ENCODE results near the gene TRPV5.
"Not testable (repeated sequence)": the region's sequence is repeated elsewhere in the genome, so short reads cannot be mapped to it uniquely, and the experiment has no call there.

Gene TRPV5

DNA sequence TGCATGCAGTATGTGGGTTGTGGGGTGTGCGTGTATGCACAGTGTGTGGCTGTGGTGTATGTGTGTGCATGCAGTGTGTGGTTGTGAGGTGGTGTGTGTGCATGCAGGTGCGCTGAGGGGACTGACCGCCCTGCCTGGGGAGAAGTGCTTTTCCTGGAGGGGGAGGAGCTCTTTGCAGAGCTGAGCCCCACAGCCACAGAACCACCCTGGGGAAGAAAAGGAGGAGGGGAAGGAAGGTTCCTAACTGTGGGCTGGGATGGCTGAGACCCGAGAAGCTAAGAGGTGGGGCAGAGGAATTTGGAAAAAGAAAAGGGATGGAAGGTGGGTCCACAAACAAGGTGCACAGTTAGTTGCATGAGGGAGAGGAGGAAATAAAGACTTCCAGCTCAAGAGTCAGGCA, at the start of gene TRPV5:
TRPV5 (minus strand) TSS at position 123 of the 400 bp plus-strand sequence. CDS start 287 bp downstream, outside the sequence.
- DNase-seq, result no peak

DNA sequence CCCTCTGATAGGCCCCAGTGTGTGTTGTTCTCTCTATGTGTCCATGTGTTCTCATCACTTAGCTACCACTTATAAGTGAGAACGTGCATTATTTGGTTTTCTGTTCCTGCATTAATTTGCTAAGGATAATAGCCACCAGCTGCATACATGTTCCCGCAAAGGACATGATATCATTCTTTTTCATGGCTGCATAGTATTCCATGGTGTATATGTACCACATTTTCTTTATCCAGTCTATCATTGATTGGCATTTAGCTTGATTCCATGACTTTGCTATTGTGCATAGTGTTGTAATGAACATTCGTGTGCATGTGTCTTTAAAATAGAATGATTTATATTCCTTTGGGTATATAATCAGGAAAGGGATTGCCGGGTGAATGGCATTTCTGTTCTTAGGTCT, 44.9 kb upstream of the TRPV5 start:
- not testable (repeated sequence) for DNase-seq

DNA sequence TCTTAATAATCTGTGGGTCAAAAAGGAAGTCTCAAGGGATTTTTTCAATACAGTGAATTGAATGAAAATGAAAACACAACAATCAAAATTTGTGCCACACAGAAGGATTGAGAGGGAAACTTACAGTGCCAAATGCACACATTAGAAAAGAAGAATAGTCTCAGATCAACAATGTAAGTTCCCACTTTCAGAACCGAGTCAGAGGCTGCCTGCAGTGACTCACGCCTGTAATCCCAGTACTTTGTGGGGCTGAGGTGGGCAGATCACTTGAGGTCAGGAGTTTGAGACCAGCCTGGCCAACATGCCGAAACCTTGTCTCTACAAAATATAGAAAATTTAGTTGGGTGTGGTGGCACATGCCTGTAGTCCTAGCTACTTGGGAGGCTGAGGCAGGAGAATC, 41.1 kb upstream of the TRPV5 start:
- no peak for DNase-seq

DNA sequence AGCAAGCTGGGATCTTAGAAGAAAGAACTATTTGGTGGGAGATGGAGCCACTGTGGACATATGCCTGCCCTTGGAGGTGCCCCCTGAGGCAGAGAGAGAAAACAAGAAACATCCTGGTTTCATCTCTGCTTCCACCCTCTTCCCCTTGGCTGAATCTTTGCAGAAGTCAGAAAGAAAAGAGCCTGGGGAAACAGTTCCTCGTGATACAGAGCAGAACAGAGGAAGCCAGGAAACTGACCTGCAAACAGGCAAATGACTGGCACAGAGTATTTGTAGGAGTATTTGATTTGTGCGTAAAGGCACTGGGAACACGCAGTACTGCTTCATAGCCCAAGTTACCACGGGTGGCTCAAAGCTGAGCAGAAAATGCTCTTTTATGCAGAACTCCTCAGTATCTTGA, 35.6 kb upstream of the TRPV5 start:
- no peak for DNase-seq

DNA sequence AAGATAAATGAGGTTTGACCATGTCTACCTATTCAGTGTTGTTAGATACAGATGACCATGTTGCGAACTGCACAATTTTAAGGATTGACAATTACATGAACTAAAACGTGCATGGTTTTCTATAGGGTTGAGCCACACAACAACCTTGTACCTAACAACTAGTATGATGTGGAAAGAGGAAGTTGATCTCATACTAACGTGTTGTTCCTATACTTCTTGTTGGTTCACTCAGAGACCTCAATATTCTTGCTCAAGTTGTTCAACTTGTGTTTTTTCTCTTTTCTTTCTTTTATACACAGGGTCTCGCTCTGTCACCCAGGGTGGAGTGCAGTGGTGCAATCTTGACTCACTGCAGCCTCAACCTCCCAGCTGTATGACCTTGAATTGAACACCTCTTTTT, 34.7 kb upstream of the TRPV5 start:
- DNase-seq, result no peak

DNA sequence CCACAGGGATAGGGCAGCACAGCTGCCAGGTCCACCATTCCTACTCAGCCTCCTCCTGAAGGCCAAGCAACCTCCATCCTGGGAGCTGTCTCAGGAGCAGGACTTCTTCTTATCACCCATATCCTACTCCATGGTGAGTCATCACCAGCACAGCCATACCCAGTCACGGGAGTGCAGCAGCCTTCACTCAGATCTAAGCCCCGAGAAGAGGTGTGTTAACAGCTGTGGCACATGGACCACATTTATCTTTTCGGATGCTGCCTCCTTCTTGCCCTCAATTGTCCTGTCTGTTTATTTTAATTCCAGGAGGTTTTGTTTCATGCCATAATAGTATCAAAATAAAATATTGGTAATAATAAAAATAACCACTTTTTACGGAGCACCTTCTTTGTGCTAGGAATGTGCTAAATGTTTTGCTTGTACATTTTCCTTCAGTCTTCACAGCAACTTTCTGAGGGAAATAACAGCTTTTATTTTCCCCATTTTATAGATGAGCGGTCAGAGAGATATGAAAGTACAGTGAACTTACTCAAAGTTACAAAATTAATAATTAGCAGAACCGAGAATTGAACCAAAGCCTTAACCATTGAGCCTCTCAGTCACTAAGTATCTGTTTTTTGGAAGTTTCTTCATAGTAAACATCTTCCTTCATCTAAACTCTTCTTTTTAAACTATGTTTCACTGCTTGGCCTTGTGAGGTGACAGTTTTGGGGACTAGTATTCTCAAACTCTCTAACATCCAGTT, 31.1 kb upstream of the TRPV5 start:
- no peak for DNase-seq

DNA sequence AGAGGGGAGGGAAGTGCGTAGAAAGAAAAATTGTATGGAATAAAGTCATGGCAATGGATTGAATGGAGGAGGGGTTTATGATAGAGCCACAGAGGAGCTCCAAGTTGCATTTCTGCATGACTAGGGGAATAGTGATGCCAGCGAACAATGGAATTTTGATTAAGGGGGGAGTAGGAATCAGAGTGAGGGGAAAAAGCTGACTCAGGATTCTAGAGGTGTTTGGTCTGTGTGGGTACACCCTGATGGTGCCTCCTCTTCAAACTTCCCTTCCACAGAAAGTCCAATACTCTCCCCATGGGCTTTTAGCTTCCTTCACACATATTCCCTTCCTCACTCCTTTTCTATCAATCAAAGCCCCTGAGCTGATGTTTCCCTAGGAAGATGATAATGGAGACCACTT, 30.4 kb upstream of the TRPV5 start:
- no peak for DNase-seq

DNA sequence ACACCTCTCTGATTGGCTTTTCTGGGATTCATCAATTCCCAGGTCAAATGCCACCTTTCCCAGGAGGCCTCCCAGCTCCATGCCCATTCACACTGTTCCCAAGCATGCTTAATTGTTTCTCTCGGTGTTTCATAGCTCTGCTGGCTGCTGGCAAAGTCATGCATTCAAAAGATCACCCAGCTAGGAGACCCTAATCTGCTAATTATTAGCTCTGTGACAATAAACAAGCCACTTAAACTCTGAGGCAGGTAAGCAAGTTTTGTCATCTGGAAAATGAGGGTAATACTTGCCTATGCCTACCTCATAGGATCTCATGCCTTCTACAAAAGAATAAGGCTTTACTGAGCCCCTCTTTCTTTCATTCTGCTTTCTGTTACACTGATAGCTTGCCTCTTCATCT, 29.4 kb upstream of the TRPV5 start:
- DNase-seq, result no peak

DNA sequence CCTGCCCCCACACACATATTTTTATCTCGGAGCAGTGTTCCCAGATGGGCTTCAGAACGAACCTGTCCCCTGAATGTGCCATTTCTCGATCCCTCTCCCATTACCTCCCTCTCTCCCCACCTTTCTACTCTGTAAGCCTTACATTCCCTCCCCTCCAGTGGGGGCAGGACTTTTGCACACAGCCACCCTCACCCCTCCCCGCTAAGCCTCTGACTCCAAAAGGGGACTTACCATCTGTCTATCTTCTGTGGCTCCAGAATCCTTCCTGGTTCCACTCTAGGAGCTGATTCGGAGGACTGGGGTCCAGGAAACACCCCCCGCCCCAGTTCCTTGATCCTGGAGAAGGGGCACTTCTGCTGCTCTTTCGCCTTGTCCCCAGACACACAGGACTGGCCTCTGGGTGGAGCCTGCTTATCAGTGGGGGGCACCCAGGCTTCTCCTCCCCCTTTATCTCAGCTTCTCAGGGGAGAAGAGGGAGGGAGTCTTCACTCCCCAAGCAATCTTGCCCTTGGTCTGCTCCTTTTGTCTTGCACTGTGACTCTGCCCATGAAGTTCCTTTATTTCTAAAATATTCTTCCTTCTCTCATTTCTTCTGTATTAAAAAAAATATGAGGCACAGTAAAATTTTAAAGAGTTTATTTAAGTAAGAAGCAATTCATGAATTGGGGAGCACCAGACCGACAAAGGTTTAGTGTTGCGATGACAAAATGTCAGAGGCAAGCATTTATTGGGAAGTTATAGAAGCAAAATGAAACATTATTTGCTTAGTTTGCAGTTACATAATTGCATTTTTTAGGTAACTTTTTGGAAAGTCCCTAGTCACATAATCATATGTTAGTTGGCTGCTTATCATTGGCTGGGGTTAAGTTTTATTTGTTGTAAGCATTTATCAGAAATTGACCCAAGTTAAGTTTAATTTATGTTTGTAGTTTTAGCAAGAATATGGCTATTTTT, 28.7 kb upstream of the TRPV5 start, which contains the start of gene KEL:
KEL (minus strand) TSS at position 391 of the 954 bp plus-strand sequence; CDS start at position 234, 157 bp downstream.
- DNase-seq, result no peak

DNA sequence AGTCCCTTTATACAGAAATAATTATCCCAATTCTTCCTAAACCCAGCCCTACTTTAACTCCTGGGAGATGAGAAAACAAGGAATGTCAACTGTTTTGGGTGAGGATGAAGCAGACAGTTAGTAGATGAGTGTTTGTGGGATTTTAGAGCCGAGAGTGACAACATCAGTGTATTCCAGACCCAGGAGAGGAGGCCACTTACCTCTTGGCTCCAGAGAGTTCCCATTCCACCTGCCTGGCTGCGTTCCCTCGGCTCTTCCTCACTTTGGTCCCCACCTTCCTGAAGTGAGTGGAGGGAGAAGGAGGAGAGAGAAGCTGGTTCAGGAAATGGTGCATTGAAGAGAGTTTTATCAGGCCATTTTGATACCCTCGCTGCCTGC, 28.0 kb upstream of the TRPV5 start:
- DNase-seq, result no peak

DNA sequence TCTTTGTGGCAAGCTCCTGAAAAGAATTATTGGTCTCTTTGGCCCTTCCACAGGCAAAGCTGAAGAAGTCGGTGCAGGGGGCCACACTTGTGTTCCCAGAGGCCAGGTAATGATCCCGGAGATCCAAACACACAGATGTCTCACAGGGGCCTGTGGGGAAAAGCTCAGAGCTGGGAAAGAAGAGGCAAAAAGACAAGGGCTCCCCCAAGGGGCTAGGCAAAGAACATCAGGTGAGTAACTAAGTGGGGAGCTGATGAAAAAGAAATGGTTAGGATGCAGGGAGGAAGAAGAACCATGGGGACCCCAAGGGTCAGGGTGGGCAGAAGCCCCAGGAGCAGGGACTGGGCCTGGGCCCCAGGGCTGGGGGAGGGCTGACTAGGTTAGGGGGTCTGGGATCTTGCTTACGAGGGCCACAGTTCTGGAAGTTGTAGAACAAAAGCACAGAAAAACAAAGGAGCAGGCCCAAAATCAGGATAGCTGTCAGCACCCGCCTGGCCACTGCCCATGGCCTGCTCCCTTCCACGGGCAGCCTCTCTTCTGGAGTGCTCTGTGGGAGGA, 27.5 kb upstream of the TRPV5 start:
- no peak for DNase-seq

DNA sequence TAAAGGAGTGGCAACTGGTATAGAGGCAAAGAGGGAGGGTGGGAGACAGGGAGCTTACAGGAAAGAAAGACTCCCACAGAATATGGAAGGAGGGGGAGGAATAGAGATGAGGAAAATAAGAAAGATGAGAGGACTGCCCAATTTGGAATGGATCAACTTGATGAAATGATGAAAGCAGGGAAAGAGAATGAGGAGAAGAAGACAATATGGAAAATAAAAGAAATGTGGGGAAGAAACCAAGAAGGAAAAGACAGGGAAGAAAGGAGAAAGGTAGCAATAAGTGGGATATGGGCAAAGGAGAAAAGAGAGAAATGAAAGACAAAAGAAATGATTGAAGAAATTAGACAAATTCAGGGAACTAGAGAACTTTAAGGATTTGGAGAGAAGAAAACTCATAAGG, 25.7 kb upstream of the TRPV5 start:
- no peak for DNase-seq

DNA sequence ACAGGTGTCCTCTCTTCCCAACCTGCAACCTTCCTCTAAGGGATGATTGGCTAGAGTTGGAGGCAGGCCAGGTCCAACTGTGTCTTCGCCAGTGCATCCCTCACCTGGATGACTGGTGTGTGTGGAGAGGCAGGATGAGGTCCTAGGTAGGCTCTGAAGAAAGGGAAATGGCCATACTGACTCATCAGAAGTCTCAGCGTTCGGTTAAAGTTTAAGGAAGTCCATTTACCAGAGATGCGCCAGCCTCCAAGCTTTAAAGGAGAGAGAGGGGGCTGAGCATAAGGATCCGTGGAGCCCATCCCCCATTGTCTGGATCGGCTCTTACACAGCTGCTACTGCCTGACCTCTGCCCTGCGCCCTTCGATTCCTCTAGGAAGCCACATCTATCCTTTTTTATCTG, 24.2 kb upstream of the TRPV5 start:
- no peak for DNase-seq

DNA sequence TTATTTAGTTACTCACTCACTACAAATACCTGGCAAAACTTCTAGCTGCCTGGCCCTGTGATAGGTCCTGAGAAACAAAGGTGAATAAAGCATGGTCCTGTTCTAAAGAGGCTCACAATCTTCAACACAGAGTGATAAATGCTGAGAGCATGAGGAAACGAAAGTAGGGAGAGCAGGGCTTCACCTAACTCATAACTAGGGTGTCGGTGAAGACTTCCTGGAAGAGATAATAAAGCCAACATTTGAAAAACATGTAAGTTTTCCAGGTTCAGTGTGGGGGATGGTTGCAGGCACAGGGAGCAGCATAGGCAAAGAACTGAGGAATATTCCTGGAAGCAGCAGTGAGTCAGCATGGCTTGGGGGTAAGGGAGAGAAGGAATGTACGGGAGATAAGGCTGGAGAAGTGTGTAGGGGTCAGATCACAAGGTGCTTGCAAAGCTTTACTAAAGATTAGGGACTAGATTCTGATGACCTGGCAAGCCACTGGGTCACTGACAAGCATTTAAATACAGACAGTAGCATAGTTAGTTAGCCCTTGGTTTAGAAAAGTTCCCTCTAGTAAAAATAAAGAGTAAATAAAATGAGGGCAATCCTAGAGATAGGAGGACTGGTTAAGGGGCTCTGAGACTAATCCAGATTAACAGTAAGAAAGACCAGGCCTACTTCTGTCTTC, 23.5 kb upstream of the TRPV5 start:
- no peak for DNase-seq

DNA sequence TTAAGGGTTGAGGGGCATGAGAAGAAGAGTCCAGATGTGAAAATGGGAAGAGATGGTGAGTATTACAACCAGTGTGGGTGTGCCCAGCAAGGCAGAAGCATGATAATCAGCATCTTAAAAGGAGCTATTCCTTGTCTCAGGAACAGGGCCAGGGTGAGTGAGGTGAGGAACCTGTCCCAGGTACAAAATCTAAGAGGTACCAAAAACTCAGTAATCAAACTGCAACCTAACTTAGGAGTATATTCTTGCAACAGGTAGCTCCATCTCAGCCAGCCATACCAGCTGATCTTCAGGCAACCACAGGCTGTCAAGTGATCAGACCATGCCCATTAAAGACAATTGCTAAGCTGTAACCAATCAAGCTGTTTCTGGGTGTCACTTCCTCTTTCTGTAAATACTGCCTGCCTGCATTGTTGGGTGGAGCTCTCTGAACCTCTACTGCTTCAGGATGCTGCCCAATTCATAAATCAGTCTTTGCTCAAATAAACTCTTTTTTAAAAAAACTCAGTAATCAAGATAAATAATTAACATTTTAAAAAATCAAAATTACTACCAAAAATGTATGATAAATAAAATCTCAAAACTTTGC, 21.2 kb upstream of the TRPV5 start:
- no peak for DNase-seq

DNA sequence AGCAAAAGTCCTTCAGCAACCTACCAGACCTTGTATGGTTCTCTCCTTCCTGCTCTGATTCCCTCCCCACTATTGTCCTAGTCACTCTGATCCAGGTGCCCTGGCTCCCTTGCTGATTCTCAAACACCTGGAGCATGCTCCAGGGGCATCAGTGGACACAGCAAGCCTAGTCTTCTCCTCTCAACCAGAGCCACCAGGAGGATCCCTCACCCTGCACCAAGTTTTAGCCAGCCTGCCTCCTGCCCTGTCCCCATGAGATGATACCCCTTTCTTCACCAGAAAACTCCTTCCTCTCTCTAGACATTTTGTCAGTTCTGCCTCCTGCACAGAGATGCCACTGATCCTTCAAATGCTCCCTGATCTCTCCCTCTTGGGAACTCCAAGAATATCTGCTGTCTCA, 16.7 kb upstream of the TRPV5 start:
- DNase-seq, result no peak

DNA sequence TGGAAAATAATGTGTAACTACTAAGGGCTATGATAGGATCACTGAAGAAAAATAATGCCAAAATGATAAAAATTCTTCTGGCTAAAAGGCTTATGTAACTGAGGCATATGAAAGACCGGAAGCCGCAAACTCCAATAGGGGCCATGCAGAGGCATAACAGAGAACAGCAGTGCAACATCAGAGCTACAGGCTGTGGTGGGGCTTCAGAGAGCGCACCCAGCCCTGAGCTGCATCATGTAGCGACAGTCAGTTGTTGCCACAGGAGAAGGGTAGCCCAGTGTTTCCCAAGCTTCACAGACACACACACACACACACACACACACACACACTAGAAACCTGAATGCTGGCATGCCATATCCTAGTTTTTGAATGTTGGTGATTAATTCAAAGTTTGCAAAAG, 15.1 kb upstream of the TRPV5 start:
- DNase-seq, result no peak

DNA sequence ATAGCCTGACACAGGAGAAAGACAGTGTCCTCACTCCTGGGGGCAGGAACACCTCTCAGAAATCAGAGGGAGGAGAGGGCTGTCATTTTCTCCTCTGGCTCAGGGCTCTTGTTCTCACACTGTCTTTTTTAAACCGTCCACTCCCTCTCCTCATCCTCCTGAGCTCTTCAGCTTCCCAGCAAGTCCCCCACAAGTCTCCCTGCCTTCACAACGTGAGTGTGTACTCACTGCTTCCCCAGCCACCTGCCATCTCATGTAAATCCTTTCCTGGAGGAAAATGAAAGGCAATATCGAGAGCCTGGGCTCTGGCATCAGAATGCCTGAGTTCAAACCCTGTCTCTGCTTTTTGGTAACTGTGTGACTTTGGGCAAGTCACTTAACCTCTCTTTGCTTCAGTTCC, 11.5 kb upstream of the TRPV5 start:
- DNase-seq, result no peak

DNA sequence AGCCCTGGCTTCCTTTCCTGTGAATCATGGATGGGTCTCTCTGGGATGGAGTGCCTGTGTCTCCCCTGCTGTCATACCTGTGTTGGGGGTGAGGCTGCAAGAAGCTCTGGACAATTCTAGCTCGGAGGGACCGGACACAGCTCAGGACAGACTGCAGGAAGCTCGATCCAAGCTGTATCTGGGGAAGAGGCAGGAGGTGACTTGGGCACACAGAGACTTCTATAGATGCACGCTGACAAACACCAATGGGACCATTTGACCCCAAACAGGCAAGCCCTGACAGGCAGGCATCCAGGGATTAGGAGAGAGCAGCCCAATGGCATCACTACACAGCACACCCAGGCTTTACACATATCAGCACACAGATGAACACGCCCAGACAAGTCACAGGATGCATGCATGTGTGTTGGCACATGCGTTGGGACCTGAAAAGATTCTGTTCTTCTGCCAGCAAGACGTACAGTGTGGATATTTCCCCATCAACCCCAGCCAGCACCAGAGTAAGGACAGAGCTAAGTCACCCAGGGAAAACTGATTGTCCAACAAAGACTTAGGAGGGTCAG, 10.2 kb upstream of the TRPV5 start:
- no peak for DNase-seq

DNA sequence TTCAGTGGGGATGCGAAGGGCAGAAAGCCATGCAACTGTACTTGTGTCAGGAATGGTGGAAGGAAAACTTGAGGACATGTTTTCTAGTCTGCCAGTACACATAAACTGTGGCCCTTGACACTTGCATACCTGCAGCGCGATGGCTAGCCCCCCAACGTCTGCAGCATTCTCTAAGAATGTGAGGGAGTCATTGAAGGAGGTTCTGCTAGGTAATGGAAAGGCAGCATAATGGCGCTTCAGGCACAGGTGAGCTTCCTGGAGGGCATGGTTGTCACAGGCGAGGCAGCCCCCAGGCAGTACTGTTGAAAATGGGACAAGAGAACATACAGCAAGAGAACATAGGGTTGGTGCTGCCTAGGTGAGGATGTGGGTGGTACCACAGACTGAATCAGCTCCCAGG, 9.2 kb upstream of the TRPV5 start:
- DNase-seq, result no peak

DNA sequence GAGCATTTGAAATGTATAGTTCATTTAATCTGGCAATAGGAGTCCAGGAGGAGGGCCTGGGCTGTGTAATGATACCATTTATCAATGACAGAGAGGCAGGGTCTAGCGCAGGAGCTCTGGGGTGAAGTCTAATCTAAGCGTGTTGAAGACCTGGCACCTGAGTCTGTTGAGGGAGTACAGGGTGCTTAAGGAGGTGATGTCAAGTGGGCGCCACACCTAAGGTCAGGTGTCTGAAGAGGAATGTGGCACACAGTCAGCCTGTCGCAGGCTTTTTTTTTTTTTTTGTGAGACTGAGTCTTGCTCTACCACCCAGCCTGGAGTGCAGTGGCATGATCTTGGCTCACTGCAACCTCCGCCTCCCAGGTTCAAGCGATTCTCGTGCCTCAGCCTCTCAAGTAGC, 8.0 kb upstream of the TRPV5 start:
- DNase-seq, result no peak

DNA sequence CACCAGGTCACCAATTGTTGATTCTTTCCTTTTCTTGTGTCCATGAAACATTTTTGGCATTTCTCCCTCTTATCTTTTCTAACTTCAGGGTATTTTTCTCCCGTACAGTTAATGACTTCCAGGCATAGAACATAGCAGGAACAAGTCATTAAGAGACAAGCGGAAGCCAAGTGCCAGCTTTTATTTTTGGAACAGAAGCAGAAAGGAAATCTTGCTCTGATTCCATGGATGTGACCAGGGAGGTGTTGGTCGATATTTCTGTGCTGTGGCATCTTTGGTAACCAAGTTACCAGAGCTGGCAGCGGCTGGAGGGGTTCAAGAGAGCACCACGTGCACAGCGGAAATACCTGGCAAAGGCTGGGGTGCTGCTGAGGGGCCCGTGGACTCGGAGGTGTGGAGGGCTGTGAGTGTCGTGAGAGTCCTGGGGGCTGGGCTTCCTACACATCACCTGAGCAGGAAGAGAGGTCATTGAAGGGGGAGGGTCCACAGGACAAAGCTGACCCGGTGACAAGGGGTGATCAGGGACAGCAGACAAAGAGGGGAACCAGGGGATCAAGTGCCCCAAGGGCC, 7.5 kb upstream of the TRPV5 start:
- no peak for DNase-seq

All from NCI-H2171 treated with DMSO at 0.1 percent for 48 hours (cell line).